HFF-Myc (cell line): Measurements from ENCODE around the gene ZNF81.
A peak's percentile ranks its signal among the peaks of the same experiment; 100 is the strongest.

ENCODE experiments used
- DNase-seq: peaks from one replicate; pipeline ENCODE4 v3.0.0-alpha.2; 2011; ENCODE audit warnings: low read depth; ENCODE audit errors: extremely low read depth
- H3K4me3 ChIP-seq: replicated peaks from 2 replicates; pipeline ENCODE4 v1.5.1; 2011; ENCODE audit warnings: low read depth, mild to moderate bottlenecking, control low read depth, low read length
- CTCF ChIP-seq: IDR thresholded peaks from 2 replicates; pipeline ENCODE4 v1.5.1; 2012; ENCODE audit warnings: mild to moderate bottlenecking, low read depth, low read length, control low read depth; ENCODE audit errors: missing control alignments

ZNF81 gene

GRCh38 chrX:47828984-47829383 is 7.7 kb upstream of the ZNF81 start:
- no peak overlapping the region for H3K4me3 ChIP-seq
- DNase-seq = no peak
- TF ChIP-seq CTCF = no peak

- peak; percentile 66 for TF ChIP-seq CTCF
- no peak overlapping the region for H3K4me3 ChIP-seq
- DNase-seq = no peak
Measured at GRCh38 chrX:47831788-47832187, 4.9 kb upstream of the ZNF81 start.

DNA sequence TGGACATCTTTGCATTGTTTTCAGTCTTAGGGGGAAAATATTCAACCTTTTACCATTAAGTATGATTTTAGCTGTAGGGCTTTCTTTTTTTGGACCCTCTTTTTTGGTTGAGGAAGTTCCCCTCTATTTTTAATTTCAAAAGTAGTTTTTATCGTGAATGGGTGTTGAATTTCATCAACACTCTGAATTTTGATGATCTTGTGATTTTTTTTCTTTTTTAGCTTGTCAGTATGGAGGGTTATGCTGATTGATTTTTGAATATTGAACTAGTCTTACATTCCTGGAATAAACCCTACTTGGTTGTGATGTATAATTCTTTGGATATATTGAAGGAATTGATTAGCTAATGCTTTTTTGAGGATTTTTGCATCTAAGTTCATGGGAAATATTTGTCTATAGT is 1.7 kb downstream of the ZNF81 start:
- H3K4me3 ChIP-seq = no peak overlapping the region
- TF ChIP-seq CTCF = no peak
- no peak for DNase-seq

DNA sequence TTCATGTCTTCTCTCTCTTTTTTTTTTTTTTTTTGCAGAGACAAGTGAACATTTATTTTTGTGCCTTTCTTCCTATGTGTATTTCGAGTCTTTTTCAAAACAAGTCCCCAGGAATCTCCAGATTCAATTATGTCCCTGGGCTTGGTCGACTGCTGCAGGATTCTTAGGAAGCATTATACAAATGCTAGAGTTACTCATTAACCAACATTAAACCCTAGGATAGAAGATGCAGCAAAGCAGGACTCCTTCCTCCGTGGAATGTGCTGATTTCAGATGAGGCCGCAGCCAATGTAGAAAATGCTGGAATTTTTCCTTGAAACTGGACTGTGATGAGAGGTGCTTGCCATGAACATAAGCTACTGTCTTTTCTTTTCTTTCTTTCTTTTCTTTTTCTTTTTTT is 3.4 kb downstream of the ZNF81 start:
- no peak for DNase-seq
- H3K4me3 ChIP-seq = no peak overlapping the region
- no peak for TF ChIP-seq CTCF

- H3K4me3 ChIP-seq = no peak overlapping the region
- no peak for DNase-seq
- TF ChIP-seq CTCF = no peak
Measured at GRCh38 chrX:47843363-47843762, 6.7 kb downstream of the ZNF81 start.

DNA sequence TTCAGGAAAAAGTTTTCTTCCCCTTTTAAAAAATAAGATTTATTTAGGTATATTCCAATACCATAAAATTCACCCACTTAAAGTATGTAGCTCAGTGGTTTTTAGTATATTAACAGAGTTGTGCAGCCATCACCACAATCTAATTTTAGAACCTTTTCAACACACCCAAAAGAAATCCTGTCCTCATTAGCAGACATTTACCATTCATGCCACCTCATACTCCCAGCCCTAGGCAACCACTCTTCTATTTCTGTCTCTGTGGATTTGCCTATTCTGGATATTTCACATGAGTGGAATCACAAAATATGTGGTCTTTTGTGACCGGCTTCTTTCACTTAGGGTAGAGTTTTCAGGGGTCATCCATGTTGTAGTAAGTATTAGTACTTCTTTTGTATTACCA is 7.4 kb downstream of the ZNF81 start:
- TF ChIP-seq CTCF = no peak
- no peak overlapping the region for H3K4me3 ChIP-seq
- DNase-seq = no peak

DNA sequence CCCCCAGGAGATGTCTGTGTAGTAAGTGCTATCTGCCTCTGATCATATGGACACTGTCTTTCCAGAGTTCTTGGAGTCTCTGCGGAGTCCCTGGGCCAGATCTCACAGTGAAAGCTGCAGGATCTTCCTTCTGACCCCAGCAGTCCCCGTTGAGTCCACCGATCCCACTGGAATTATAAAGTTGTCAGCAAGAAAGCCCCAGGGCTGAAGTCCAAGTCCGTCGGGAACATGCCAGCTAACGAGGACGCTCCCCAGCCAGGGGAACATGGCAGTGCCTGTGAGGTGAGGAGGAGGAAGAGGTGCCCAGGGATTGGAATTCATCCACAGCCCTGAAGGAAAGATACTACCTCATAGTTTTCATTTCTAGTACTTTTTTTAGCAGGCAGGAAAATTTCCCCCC is 9.3 kb downstream of the ZNF81 start:
- DNase-seq = no peak
- TF ChIP-seq CTCF = no peak
- no peak overlapping the region for H3K4me3 ChIP-seq
